Right lobe of liver (tissue), 6 donors: Measurements from ENCODE around the gene DOK4. TPM values are rescaled to one million over a fixed set of nuclear protein-coding genes. Genes with fewer than 3 reads are reported as not detected.

Source experiments
- ATAC-seq, 4 donors: fragments of 200-7000 bp; cut with Tn5 transposase; one replicate each; pipeline ENCODE4 v1.9.1; 2020; ENCODE audit warnings: mild to moderate bottlenecking in 4 of 4, moderate library complexity in 4 of 4
- DNase-seq, 3 donors: peaks; one replicate each; pipeline ENCODE4 v3.0.0-alpha.2; 2020
- H3K27ac ChIP-seq, 3 donors: fragments of 200-600 bp; one replicate each; pipeline ENCODE4 v1.8.0; 2022
- H3K27me3 ChIP-seq, 2 donors: fragments of 200-600 bp; one replicate each; pipeline ENCODE4 v1.8.0; 2022
- H3K36me3 ChIP-seq, 4 donors: fragments of 200-600 bp; sonication (generic) in 1 of 4; one replicate each; pipeline versions ENCODE4 v1.5.1 to v1.8.0; 2017 to 2022; ENCODE audit warnings: control low read depth in 1 of 4
- H3K4me1 ChIP-seq, 4 donors: fragments of 200-600 bp; sonication (generic) in 1 of 4; one replicate each; pipeline versions ENCODE4 v1.5.1 to v1.8.0; 2017 to 2022; ENCODE audit warnings: control low read depth in 1 of 4
- H3K4me3 ChIP-seq, 3 donors: fragments of 200-600 bp; one replicate each; pipeline ENCODE4 v1.8.0; 2022
- H3K9me3 ChIP-seq, 4 donors: fragments of 200-600 bp; sonication (generic) in 1 of 4; one replicate each; pipeline versions ENCODE4 v1.5.1 to v1.8.0; 2017 to 2022; ENCODE audit warnings: control low read depth in 1 of 4
- POLR2A ChIP-seq: fragments of 450-650 bp; IDR thresholded peaks from one replicate; pipeline ENCODE4 v1.6.1; 2017; ENCODE audit warnings: antibody characterized with exemption, mild to moderate bottlenecking
- WGBS: methylation state at CpG from one replicate; pipeline ENCODE4 v1.1.6; 2018; ENCODE audit warnings: low coverage, low lambda C conversion rate; ENCODE audit not compliant: insufficient coverage; ENCODE audit errors: missing lambda C conversion rate; 5-methylcytosine and 5-hydroxymethylcytosine counted together
- intact Hi-C, 2 donors: fragments of 100-400 bp; cut with DNase I; formaldehyde crosslinking; loops; one replicate each; pipeline versions ENCODE4 v1.11.2 to v1.14.1; 2022
- total RNA-seq, 6 experiments: library from RNA; depleted of rRNA in 2 of 6; stranded (reverse); fragments of >200 nt in 2 of 6; fragmentation: NEBNext Ultra II Directional in 3 of 6; extraction: Animal tissue kit (Norgen Biotek cat#: 25700) in 3 of 6; gene quantifications; one replicate each; pipeline versions ENCODE4 v1.1.0 to v1.2.4, GENCODE V29; 2016 to 2023
- TF ChIP-seq, protein P1 (sequence below), 4 donors: fragments of 200-600 bp in 3 of 4; fragments of 450-650 bp in 1 of 4; IDR thresholded peaks; one replicate each; pipeline versions ENCODE4 v1.5.1 to v1.8.0; 2016 to 2022; ENCODE audit warnings: antibody characterized with exemption in 4 of 4, mild to moderate bottlenecking in 2 of 4
- donor health status: DM: no; HTN: yes; CAD: no.
- donor health status: DM: no; HTN: no; CAD: no.
- donor health status: DM: no; HTN: no; CAD: no.
- donor health status: DM: no; HTN: yes; CAD: no.
- donor health status: DM: no; HTN: yes; CAD: no.

The DOK4 gene
- total RNA-seq, 6 experiments from 2014 or later, result 20.0 to 62.1 (median 36.7) TPM

DNA sequence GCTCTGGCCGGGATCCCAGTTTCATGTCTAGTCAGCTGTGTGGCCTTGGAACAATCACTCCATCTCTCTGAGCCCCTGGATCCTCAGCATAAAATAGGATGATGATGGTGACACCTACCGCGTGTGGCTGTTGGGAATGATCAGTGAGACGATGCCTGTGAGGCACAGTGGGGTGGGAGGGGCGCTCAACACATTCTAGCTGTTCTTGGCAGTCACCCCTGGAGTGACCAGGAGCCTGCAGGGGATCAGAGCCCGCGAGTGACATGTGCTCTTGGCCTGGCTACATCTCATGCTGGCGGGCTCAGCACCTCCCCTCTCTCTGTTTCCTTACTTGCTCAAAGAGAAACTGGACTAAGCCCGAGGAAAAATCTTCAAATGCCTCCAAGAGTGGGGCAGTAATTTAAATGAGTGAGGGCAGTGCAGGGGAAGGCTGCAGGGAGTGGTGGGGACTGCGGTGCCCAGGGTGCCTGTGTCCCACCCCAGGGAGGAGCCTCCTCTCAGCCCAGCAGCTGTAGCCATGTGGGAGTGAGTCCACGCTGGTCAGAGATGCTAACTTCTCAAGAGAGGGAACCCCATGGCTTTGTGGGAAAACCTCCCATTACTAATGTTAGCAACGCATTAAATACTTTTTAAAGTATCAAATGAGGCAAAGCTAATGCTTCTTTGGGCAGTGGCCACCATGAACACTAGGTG, 23.1 kb upstream of the DOK4 start:
- H3K4me3 ChIP-seq, result no peak overlapping the region
- peaks cover 0 to 5% (median 0%) of the 10 kb centered on the region in 4 donors for H3K4me1 ChIP-seq
- H3K9me3 ChIP-seq, result no peaks in the 10 kb centered on the region
- TF ChIP-seq, protein P1, sequence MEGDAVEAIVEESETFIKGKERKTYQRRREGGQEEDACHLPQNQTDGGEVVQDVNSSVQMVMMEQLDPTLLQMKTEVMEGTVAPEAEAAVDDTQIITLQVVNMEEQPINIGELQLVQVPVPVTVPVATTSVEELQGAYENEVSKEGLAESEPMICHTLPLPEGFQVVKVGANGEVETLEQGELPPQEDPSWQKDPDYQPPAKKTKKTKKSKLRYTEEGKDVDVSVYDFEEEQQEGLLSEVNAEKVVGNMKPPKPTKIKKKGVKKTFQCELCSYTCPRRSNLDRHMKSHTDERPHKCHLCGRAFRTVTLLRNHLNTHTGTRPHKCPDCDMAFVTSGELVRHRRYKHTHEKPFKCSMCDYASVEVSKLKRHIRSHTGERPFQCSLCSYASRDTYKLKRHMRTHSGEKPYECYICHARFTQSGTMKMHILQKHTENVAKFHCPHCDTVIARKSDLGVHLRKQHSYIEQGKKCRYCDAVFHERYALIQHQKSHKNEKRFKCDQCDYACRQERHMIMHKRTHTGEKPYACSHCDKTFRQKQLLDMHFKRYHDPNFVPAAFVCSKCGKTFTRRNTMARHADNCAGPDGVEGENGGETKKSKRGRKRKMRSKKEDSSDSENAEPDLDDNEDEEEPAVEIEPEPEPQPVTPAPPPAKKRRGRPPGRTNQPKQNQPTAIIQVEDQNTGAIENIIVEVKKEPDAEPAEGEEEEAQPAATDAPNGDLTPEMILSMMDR (IDR thresholded peaks at IDR 0.05), result no peak
- no peak for TF ChIP-seq POLR2A
- no peak overlapping the region for H3K27ac ChIP-seq
- ATAC-seq (no peak), DNase-seq (peak in 1 of 3 donors; percentile 39)
- no peaks in the 10 kb centered on the region for H3K36me3 ChIP-seq
- 72% methylated on average over 2 of the region's 12 CpGs for WGBS
- no peaks in the 10 kb centered on the region for H3K27me3 ChIP-seq
- intact Hi-C loops, result no loop called here

DNA sequence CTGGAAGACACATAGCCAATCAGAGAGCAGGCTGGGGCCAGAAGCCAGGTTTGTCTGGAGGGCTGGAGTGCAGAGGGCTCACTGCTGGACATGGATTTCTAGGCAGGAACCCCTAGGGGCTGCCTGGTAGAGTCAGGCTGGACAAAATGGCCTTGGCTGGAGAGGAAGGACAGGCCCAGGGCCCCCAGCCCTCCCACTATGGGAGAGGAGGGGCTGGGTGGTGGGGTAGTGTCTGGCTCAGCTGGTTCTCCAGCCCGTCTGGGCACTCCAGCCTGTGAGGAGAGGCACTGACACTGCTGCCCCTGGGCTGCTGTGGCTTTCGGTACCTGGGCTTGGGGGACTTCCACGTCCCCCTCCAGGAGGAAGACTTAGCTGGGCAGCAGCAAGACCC, 21.7 kb upstream of the DOK4 start:
- Histone ChIP-seq H3K4me1 (peaks cover 0 to 5% (median 0%) of the 10 kb centered on the region in 4 donors), H3K4me3 (no peak overlapping the region), H3K9me3 (no peaks in the 10 kb centered on the region), H3K36me3 (no peaks in the 10 kb centered on the region), H3K27me3 (no peaks in the 10 kb centered on the region), H3K27ac (no peak overlapping the region)
- no peak for ATAC-seq
- DNase-seq, result peak in 1 of 3 donors; percentile 28
- WGBS, result no CpG with 5 or more reads among the region's 3 CpGs
- TF ChIP-seq, protein P1 (IDR thresholded peaks at IDR 0.05), result no peak
- TF ChIP-seq POLR2A, result no peak
- intact Hi-C loops, result no loop called here

DNA sequence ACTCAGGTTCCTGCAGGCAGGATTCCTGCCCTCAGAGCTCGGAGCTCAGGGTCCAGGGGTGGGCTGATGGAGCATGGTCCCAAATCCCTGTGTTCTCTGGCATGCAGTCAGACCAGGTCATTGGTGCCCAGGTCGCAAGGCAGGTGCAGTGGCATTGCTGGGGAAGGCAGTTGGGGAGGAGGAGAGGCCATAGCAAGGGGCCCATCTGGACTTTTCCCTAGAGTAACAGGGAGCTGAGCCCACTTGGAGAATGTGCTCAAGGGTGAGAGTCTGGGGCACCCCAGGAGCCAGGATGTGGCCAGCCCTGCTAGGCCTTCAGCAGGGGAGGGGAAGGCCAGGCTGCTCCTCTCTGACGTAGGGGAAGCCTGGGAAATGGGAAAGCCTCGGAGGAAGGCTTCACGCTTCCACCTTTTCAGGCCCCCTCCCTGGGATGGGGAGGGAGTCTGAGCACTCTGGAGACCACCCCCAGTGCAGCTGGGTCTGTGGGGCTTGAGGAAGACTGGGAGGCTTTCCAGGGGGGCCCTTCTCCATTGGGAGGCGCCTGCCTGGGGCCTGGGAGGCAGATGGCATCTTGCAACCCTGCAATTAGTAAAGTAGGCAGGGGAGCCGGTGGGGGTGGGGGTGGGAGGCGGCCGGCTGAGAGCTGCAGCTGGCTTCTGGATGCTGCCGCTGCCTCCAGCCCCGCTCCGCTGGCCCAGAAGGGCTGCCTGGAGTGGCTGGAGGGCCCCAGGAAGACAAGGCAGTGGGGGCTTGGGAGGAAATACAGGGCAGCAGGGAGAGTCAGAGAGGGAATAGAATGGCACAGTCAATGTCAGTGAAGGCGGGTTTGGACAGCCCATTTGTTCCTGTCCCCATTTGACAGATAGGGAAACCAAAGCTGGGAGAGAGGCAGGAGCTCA, 21.1 kb upstream of the DOK4 start:
- peaks cover 0 to 5% (median 0%) of the 10 kb centered on the region in 4 donors for H3K4me1 ChIP-seq
- H3K36me3 ChIP-seq, result no peaks in the 10 kb centered on the region
- DNase-seq, result peak in 1 of 3 donors; percentile 40
- no peaks in the 10 kb centered on the region for H3K27me3 ChIP-seq
- H3K4me3 ChIP-seq, result no peak overlapping the region
- TF ChIP-seq POLR2A, result no peak
- TF ChIP-seq, protein P1 (IDR thresholded peaks at IDR 0.05), result no peak
- ATAC-seq, result peak in 3 of 4 donors; percentile 10 to 44 (median 28)
- H3K27ac ChIP-seq, result no peak overlapping the region
- intact Hi-C loops, result no loop called here
- 64% methylated on average over 3 of the region's 13 CpGs for WGBS
- H3K9me3 ChIP-seq, result no peaks in the 10 kb centered on the region

GRCh38 chr16:57505169-57505568, 18.9 kb upstream of the DOK4 start:
- TF ChIP-seq, protein P1 (IDR thresholded peaks at IDR 0.05), result no peak
- TF ChIP-seq POLR2A, result no peak
- Histone ChIP-seq H3K9me3 (no peaks in the 10 kb centered on the region), H3K27ac (no peak overlapping the region), H3K27me3 (no peaks in the 10 kb centered on the region), H3K4me1 (peaks cover 0 to 18% (median 3%) of the 10 kb centered on the region in 4 donors), H3K4me3 (no peak overlapping the region), H3K36me3 (no peaks in the 10 kb centered on the region)
- intact Hi-C loops, result no loop called here
- peak in 1 of 3 donors; percentile 31 for DNase-seq
- ATAC-seq, result no peak
- 88% methylated on average over 3 of the region's 6 CpGs for WGBS
